SU-DHL-6 (cell line): Measurements from ENCODE around the gene TCF12.

ENCODE experiments used
- EZH2phosphoT487 ChIP-seq: fragments of 200-600 bp; sonication (generic), shearing (Covaris generic); conservative IDR thresholded peaks from 2 replicates; pipeline ENCODE4 v1.6.1; 2018; ENCODE audit warnings: mild to moderate bottlenecking, antibody characterized with exemption, low read length, moderate library complexity, mixed read lengths
- TF ChIP-seq, protein P1 (sequence below): fragments of 200-600 bp; sonication (generic); IDR thresholded peaks from one replicate; pipeline ENCODE4 v1.5.1; 2017; ENCODE audit warnings: antibody characterized with exemption, mild to moderate bottlenecking, low read length, moderate library complexity; ENCODE audit not compliant: insufficient read depth, poor library complexity, severe bottlenecking

- TF ChIP-seq, protein P1, sequence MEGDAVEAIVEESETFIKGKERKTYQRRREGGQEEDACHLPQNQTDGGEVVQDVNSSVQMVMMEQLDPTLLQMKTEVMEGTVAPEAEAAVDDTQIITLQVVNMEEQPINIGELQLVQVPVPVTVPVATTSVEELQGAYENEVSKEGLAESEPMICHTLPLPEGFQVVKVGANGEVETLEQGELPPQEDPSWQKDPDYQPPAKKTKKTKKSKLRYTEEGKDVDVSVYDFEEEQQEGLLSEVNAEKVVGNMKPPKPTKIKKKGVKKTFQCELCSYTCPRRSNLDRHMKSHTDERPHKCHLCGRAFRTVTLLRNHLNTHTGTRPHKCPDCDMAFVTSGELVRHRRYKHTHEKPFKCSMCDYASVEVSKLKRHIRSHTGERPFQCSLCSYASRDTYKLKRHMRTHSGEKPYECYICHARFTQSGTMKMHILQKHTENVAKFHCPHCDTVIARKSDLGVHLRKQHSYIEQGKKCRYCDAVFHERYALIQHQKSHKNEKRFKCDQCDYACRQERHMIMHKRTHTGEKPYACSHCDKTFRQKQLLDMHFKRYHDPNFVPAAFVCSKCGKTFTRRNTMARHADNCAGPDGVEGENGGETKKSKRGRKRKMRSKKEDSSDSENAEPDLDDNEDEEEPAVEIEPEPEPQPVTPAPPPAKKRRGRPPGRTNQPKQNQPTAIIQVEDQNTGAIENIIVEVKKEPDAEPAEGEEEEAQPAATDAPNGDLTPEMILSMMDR = no peak
- no peak for TF ChIP-seq EZH2phosphoT487
Observed at GRCh38 chr15:57134071-57134605, 215.7 kb downstream of the TCF12 start.
